GM12865 (cell line): ENCODE data around the gene OMP.

Experiments
- DNase-seq: peaks from one replicate; pipeline ENCODE4 v3.0.0; 2010; ENCODE audit warnings: low read depth
- H3K4me3 ChIP-seq: 2 replicates; pipeline ENCODE4 v1.5.1; 2011; ENCODE audit warnings: mild to moderate bottlenecking, low read depth, low read length, control low read depth
- CTCF ChIP-seq: IDR thresholded peaks from 2 replicates; pipeline ENCODE4 v1.5.1; 2011; ENCODE audit warnings: low read length, control low read depth, low read depth, inconsistent platforms; ENCODE audit not compliant: insufficient read depth; ENCODE audit errors: missing control alignments

Gene OMP

GRCh38 chr11:77144196-77144856 lies 41.7 kb downstream of the OMP start:
- DNase-seq: no peak
- H3K4me3 ChIP-seq: no peak overlapping the region
- TF ChIP-seq CTCF: no peak

- H3K4me3 ChIP-seq: no peak overlapping the region
- TF ChIP-seq CTCF: no peak
- no peak for DNase-seq
These were observed 42.3 kb downstream of the OMP start for GRCh38 chr11:77144857-77145428.

- no peak overlapping the region for H3K4me3 ChIP-seq
- TF ChIP-seq CTCF: no peak
- no peak for DNase-seq
These were observed 43.8 kb downstream of the OMP start for GRCh38 chr11:77146261-77147035.

GRCh38 chr11:77147036-77147315 lies 44.3 kb downstream of the OMP start:
- no peak for TF ChIP-seq CTCF
- no peak overlapping the region for H3K4me3 ChIP-seq
- no peak for DNase-seq

GRCh38 chr11:77147668-77148321 lies 45.2 kb downstream of the OMP start:
- TF ChIP-seq CTCF: no peak
- no peak for DNase-seq
- no peak overlapping the region for H3K4me3 ChIP-seq

- no peak for DNase-seq
- TF ChIP-seq CTCF: no peak
- no peak overlapping the region for H3K4me3 ChIP-seq
These were observed 46.5 kb downstream of the OMP start for GRCh38 chr11:77148963-77149715.
